Gastroesophageal sphincter (tissue), 4 donors: ENCODE measurements around the gene SECISBP2. TPM values are rescaled to one million over a fixed set of nuclear protein-coding genes. Genes with fewer than 3 reads are reported as not detected.
A peak's percentile ranks its signal among the peaks of the same experiment; 100 is the strongest.

ENCODE experiments used
- ATAC-seq: fragments of 150-250 bp; one replicate; pipeline ENCODE4 v1.9.1; 2016; ENCODE audit warnings: mild to moderate bottlenecking, moderate library complexity
- H3K27ac ChIP-seq, 4 donors: fragments of 200-600 bp; sonication (generic) in 3 of 4; 1 replicate in 3 of 4; 2 replicates in 1 of 4; pipeline ENCODE4 v1.5.1; 2016 to 2019
- H3K27me3 ChIP-seq: fragments of 200-600 bp; sonication (generic); one replicate; pipeline ENCODE4 v1.5.1; 2019
- H3K36me3 ChIP-seq, 2 donors: fragments of 200-600 bp; sonication (generic); one replicate each; pipeline ENCODE4 v1.5.1; 2019; ENCODE audit warnings: control low read depth in 1 of 2
- H3K4me1 ChIP-seq, 3 donors: fragments of 200-600 bp; sonication (generic); 1 replicate in 2 of 3; 2 replicates in 1 of 3; pipeline ENCODE4 v1.5.1; 2016 to 2019; ENCODE audit warnings: control low read depth in 2 of 3
- H3K4me3 ChIP-seq, 2 donors: fragments of 200-600 bp; sonication (generic); one replicate each; pipeline ENCODE4 v1.5.1; 2019; ENCODE audit warnings: mild to moderate bottlenecking in 1 of 2, moderate library complexity in 1 of 2
- H3K9me3 ChIP-seq, 3 donors: fragments of 200-600 bp; sonication (generic); one replicate each; pipeline ENCODE4 v1.5.1; 2017 to 2019; ENCODE audit warnings: control low read depth in 2 of 3
- CTCF ChIP-seq, 4 experiments: fragments of 200-600 bp in 2 of 4; fragments of 450-650 bp in 2 of 4; sonication (generic) in 1 of 4; IDR thresholded peaks; one replicate each; pipeline ENCODE4 v1.5.1; 2017 to 2019; ENCODE audit warnings: antibody characterized with exemption in 4 of 4, mild to moderate bottlenecking in 2 of 4, moderate library complexity in 2 of 4
- EP300 ChIP-seq: sonication (generic); formaldehyde crosslinking; IDR thresholded peaks from one replicate; pipeline ENCODE4 v1.6.1; 2017; ENCODE audit warnings: antibody characterized with exemption, mild to moderate bottlenecking
- POLR2A ChIP-seq, 2 donors: fragments of 450-650 bp; IDR thresholded peaks; one replicate each; pipeline ENCODE4 v1.6.1; 2017; ENCODE audit warnings: antibody characterized with exemption in 2 of 2, mild to moderate bottlenecking in 2 of 2, moderate library complexity in 1 of 2
- POLR2AphosphoS5 ChIP-seq: sonication (generic); formaldehyde crosslinking; IDR thresholded peaks from one replicate; pipeline ENCODE4 v1.6.1; 2017; ENCODE audit warnings: antibody characterized with exemption
- WGBS, 2 donors: methylation state at CpG; one replicate each; pipeline ENCODE4 v1.1.5; 2018; ENCODE audit warnings: low coverage in 1 of 2; 5-methylcytosine and 5-hydroxymethylcytosine counted together
- total RNA-seq, 4 donors: library from RNA; depleted of rRNA; stranded (reverse); fragments of >200 nt; gene quantifications; one replicate each; pipeline ENCODE4 v1.1.0, GENCODE V29; 2016

Gene SECISBP2
- total RNA-seq, 4 donors from 2014 or later: 23.3 to 49.5 (median 33.4) TPM

- TF ChIP-seq EP300 (no peak), POLR2AphosphoS5 (no peak), POLR2A (IDR thresholded peaks at IDR 0.05) (no peak), CTCF (IDR thresholded peaks at IDR 0.05) (no peak)
- H3K9me3 ChIP-seq: no peaks in the 10 kb centered on the region
- H3K4me3 ChIP-seq: no peak overlapping the region
- H3K4me1 ChIP-seq: peaks cover 0 to 15% (median 0%) of the 10 kb centered on the region in 3 donors
- H3K36me3 ChIP-seq: peaks cover 0 to 94% of the 10 kb centered on the region in 2 donors
- 47 to 69% methylated on average over 4 to 7 of the region's 8 CpGs for WGBS, 2 donors
- no peaks in the 10 kb centered on the region for H3K27me3 ChIP-seq
- peak overlapping the region in 2 of 4 donors; percentile 11 to 24 for H3K27ac ChIP-seq
- no peak for ATAC-seq
These were observed 41.5 kb downstream of the SECISBP2 start for GRCh38 chr9:89359751-89360261.

GRCh38 chr9:89360465-89360864 lies 42.2 kb downstream of the SECISBP2 start:
- TF ChIP-seq POLR2A (IDR thresholded peaks at IDR 0.05) (no peak), EP300 (no peak), CTCF (IDR thresholded peaks at IDR 0.05) (no peak), POLR2AphosphoS5 (no peak)
- H3K27me3 ChIP-seq: no peaks in the 10 kb centered on the region
- no peak for ATAC-seq
- 0% methylated on average over 1 of the region's 3 CpGs; no CpG with 5 or more reads in 1 of the 2 donors for WGBS, 2 donors
- H3K9me3 ChIP-seq: no peaks in the 10 kb centered on the region
- peaks cover 0 to 15% (median 0%) of the 10 kb centered on the region in 3 donors for H3K4me1 ChIP-seq
- H3K4me3 ChIP-seq: no peak overlapping the region
- peaks cover 0 to 87% of the 10 kb centered on the region in 2 donors for H3K36me3 ChIP-seq
- no peak overlapping the region for H3K27ac ChIP-seq

- Histone ChIP-seq H3K27ac (no peak overlapping the region), H3K4me1 (peaks cover 0 to 15% (median 0%) of the 10 kb centered on the region in 3 donors), H3K27me3 (no peaks in the 10 kb centered on the region), H3K9me3 (no peaks in the 10 kb centered on the region), H3K4me3 (no peak overlapping the region), H3K36me3 (peaks cover 0 to 82% of the 10 kb centered on the region in 2 donors)
- no peak for TF ChIP-seq CTCF (IDR thresholded peaks at IDR 0.05)
- TF ChIP-seq POLR2A (IDR thresholded peaks at IDR 0.05): no peak
- no peak for TF ChIP-seq POLR2AphosphoS5
- 79 to 100% methylated on average over 1 to 6 of the region's 6 CpGs for WGBS, 2 donors
- no peak for ATAC-seq
These were observed 42.7 kb downstream of the SECISBP2 start for GRCh38 chr9:89361031-89361430.

- Histone ChIP-seq H3K4me3 (no peak overlapping the region), H3K9me3 (no peaks in the 10 kb centered on the region), H3K27ac (no peak overlapping the region), H3K36me3 (peaks cover 0 to 72% of the 10 kb centered on the region in 2 donors), H3K27me3 (no peaks in the 10 kb centered on the region), H3K4me1 (peaks cover 0 to 15% (median 0%) of the 10 kb centered on the region in 3 donors)
- no peak for ATAC-seq
- no peak for TF ChIP-seq CTCF (IDR thresholded peaks at IDR 0.05)
- TF ChIP-seq EP300: no peak
- no peak for TF ChIP-seq POLR2AphosphoS5
- TF ChIP-seq POLR2A (IDR thresholded peaks at IDR 0.05): no peak
- 77 to 85% methylated on average over 3 to 6 of the region's 9 CpGs for WGBS, 2 donors
These were observed 43.7 kb downstream of the SECISBP2 start for GRCh38 chr9:89361816-89362646.
